GM06990 (cell line): ENCODE results near the gene LIMS1.
"Not testable (repeated sequence)": the region's sequence is repeated elsewhere in the genome, so short reads cannot be mapped to it uniquely, and the experiment has no call there.

Source experiments
- DNase-seq: peaks from one replicate; pipeline ENCODE4 v3.0.0-alpha.2; 2011; ENCODE audit not compliant: insufficient read length; ENCODE audit errors: extremely low read depth
- H3K27me3 ChIP-seq: replicated peaks from 2 replicates; pipeline ENCODE4 v1.6.0; 2011; ENCODE audit warnings: low read length; ENCODE audit not compliant: control insufficient read depth, insufficient read depth
- H3K36me3 ChIP-seq: 2 replicates; pipeline ENCODE4 v1.5.1; 2011; ENCODE audit warnings: low read length; ENCODE audit not compliant: control insufficient read depth, insufficient read depth
- H3K4me3 ChIP-seq: replicated peaks from 2 replicates; pipeline ENCODE4 v1.5.1; 2011; ENCODE audit warnings: low read depth, mild to moderate bottlenecking, control low read depth, low read length

The LIMS1 gene

DNA sequence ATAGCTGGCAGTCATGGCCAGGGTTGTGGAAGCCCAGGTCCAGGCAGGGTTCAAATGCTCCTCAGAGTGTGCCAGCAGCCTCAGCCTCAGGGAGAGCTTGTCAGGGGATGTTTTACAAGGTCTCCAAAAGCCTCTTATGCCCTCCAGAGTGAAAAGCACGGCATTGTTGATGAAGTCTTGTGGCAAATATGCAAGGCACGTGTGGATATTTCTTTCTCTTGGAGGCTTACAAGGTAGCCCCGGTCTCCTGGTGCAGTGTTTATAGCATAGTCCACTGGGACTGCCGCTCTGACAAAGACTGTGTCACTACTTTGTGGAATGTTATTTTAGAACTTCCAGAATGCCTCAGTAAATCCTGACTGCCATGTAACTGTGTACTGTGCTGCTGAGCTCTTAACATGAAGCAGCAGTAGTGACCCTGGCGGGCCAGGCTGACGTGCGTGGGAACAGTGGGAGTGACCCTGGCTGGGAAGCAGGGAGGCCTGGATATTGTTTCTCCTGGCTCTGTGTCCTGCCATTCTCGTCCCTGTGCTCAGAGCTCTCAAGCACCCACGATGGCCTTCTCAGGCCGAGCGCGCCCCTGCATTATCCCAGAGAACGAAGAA, 120.4 kb downstream of the LIMS1 start:
- DNase-seq, H3K4me3 ChIP-seq, H3K27me3 ChIP-seq, H3K36me3 ChIP-seq: not testable (repeated sequence)

DNA sequence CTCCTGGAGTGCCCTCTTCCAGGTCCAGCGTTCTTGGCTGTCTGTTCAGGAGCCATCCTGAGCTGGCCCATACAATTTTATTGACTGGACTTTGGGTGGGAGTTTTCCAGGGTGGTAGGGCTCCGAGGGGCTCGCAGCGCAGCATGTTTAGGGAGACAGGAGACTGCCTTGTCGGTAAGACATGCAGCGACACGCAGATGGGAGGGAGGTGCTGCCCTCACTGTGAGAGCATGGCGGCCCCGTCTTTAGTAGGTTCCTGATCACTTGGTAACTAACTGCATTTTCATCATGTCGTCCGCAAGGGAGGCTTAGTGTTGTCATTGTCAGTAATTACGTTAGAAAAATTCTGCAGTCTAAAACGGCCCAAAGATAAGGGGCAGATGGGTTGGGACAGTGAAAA, 121.0 kb downstream of the LIMS1 start:
- H3K27me3 ChIP-seq, H3K36me3 ChIP-seq, H3K4me3 ChIP-seq, DNase-seq: not testable (repeated sequence)

GRCh38 chr2:108656282-108656681, 122.0 kb downstream of the LIMS1 start:
- not testable (repeated sequence) for H3K4me3 ChIP-seq

DNA sequence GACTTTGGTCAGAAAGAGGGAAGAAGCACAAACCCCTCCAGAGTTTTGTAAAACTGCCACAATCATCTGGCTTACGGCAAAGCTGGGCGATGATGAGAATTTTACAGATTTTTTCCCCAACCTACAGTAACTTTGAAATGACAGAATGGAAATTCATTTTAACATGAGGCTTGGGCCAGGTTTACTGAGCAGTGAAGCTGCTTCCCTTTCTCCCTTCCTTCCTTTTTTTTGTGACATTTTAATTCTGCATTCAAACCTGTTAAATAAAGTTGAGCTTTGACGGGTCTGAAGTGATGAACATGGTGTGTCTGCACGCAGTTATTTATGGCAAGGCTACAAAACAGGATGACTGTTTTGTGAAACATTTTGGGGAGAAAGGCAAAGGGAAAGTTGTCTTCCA, 123.2 kb downstream of the LIMS1 start:
- not testable (repeated sequence) for H3K27me3 ChIP-seq, H3K4me3 ChIP-seq, DNase-seq, H3K36me3 ChIP-seq

More at GRCh38 chr2:108656282-108656681, 122.0 kb downstream of the LIMS1 start:
- not testable (repeated sequence) for H3K36me3 ChIP-seq, H3K27me3 ChIP-seq, DNase-seq

- H3K27me3 ChIP-seq, DNase-seq, H3K36me3 ChIP-seq, H3K4me3 ChIP-seq: not testable (repeated sequence)
These were observed 124.3 kb downstream of the LIMS1 start for GRCh38 chr2:108658553-108658952.

- not testable (repeated sequence) for H3K36me3 ChIP-seq, H3K4me3 ChIP-seq, H3K27me3 ChIP-seq, DNase-seq
These were observed 127.2 kb downstream of the LIMS1 start for GRCh38 chr2:108661493-108661892.

DNA sequence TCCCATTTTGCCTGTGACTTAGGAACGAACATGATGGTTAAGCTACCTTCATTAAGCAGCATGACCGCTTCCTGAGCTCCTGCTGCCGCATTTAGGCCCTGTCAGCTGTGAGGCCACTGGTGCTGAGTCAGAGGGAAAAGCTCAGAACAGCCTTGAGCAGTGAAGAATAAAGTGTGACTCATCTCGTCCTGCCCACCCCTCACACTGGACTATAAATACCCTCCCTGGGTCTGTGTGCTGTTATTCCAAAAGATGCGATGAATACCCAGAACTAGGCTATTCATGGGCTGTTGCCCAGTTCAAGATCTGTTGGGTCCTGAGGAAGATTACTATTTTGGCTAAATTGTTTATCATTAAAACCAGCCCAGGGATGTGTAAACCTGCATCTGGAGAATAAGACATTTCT, 127.9 kb downstream of the LIMS1 start:
- not testable (repeated sequence) for H3K36me3 ChIP-seq

GRCh38 chr2:108663346-108663745, 129.1 kb downstream of the LIMS1 start:
- not testable (repeated sequence) for H3K36me3 ChIP-seq, H3K27me3 ChIP-seq, DNase-seq, H3K4me3 ChIP-seq

More for the DNA sequence above, 127.9 kb downstream of the LIMS1 start:
- H3K4me3 ChIP-seq, H3K27me3 ChIP-seq: not testable (repeated sequence)
- peak; percentile 26 for DNase-seq

- H3K4me3 ChIP-seq, DNase-seq, H3K36me3 ChIP-seq, H3K27me3 ChIP-seq: not testable (repeated sequence)
These were observed 129.8 kb downstream of the LIMS1 start for GRCh38 chr2:108664089-108664488.

DNA sequence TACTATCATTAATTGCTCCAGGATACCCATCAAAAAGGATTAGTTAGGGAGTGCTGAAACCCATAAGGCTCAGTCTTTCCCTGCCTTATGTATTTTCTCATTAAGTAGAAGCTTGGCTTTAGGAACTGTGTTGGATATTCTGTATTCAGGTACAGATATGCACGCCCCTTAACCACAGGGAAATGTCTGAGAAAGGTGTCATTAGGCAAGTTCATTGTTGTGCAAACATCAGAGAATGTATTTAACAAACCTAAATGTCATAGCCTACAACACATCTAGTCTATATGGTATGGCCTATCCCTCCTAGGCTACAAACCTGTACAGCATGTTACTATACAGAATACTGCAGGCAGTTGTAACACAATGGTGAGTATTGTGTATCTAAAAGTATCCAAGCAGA, 130.7 kb downstream of the LIMS1 start:
- not testable (repeated sequence) for H3K4me3 ChIP-seq, H3K36me3 ChIP-seq, DNase-seq, H3K27me3 ChIP-seq

DNA sequence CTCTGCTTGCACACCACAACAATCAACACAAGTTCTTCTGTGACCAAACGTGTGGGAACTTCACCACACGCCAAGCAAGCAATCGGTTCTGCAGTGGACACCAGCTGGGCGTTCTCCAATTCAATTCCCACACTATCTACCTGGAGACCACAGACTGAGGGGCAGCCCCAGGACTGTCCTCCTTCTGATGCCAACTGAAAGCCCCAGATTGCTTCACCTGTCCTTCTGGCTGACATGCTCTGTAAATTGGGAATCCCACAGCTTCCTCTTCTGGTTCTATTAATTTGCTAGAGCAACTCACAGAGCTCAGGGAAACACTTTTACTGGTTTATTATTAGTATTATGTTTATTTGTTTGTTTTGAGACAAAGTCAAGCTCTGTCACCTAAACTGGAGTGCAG, 131.7 kb downstream of the LIMS1 start:
- not testable (repeated sequence) for H3K36me3 ChIP-seq, H3K27me3 ChIP-seq, H3K4me3 ChIP-seq, DNase-seq

DNA sequence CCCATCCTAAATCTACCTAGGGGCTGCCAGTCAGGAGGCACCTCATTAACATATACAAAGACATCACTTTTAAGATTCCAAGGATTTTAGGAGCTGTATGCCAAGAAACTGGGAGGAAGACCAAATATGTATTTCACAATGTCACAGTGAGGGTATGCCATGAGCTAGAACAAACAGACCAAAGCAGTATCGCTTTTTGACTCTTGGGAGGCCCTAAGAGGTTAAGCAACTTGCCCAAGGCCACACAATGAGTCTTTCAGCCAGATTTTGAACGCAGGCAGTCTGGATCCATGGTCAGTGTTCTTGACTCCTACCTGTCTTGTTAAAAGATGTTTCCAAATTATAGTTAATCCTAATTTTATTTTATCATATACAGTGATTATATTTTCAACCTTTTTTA, 132.9 kb downstream of the LIMS1 start:
- not testable (repeated sequence) for H3K4me3 ChIP-seq, DNase-seq, H3K36me3 ChIP-seq, H3K27me3 ChIP-seq

- not testable (repeated sequence) for DNase-seq, H3K36me3 ChIP-seq, H3K27me3 ChIP-seq, H3K4me3 ChIP-seq
These were observed 136.0 kb downstream of the LIMS1 start for GRCh38 chr2:108670282-108670681.

DNA sequence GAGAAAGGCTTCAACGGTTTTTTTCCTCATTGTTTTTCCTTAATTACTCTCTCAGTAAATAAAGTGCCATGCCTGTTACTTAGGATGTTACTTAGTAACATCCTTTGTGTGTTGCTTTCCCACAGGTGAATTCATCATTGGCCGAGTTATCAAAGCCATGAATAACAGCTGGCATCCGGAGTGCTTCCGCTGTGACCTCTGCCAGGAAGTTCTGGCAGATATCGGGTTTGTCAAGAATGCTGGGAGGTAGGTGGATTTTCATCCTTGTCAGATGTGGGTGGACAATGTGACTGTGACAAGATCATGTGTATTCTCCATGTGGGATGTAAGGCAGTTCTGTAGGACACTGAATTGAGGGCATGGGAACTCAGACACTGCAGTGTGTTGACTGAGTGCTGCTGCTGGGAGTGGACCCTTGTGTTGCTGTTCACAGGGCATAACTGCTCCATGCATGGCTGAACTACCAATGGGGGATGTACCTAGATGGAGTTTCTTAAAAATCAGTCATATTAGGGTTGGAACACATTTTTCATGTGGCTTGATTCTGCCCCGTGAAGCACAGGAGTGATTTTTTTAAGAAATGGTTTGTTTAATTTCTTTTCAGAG, 138.0 kb downstream of the LIMS1 start:
- not testable (repeated sequence) for H3K4me3 ChIP-seq, H3K36me3 ChIP-seq, DNase-seq, H3K27me3 ChIP-seq

DNA sequence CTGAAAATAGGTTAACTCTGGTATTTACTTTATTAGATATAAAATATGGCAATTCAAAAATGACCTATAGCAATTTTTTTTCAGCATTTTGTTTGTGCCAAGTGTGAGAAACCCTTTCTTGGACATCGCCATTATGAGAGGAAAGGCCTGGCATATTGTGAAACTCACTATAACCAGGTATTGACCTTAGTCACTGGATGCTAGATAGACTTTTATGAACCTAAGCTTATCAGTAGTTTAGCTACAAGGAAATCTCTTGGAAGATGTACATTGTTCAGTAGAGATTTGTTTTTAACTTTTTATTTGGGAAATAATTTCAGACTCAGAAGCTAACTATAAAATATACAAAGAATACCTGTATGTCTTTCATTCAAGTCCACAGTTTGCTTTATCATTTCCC, 142.3 kb downstream of the LIMS1 start:
- not testable (repeated sequence) for DNase-seq, H3K4me3 ChIP-seq, H3K27me3 ChIP-seq, H3K36me3 ChIP-seq
